ENCODE data around the gene SMYD3. TPM values are rescaled to one million over a fixed set of nuclear protein-coding genes. Genes with fewer than 3 reads are reported as not detected.

SMYD3 gene
- total and polyA plus RNA-seq, 9 of the 15 experiments (the other 6 are each of a cell fraction or from before 2014, with no cell fraction given) = 128 to 440 (median 197) TPM

DNA sequence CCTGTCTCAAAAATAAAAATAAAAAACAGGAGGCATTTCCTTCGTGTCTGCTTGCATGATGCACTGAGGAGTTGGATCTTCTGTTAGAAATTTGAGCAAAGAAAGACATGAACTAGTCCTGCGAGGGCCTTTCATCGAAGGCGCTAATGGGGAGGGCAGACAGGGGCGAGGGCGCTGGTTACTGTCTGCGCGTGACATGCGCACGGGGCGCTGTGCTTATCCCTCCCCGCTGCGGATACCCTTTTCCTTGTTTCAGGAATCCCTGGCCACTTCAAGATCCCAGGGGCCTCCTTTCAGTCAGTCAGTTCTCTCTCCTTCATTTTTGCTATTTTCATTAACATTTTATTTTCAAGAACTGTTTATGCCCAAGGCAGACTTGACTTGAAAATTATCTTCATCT lies 806.4 kb downstream of the SMYD3 start (continued):
- TF ChIP-seq RBFOX2 (IDR thresholded peaks at IDR 0.05; ENCODE audit: low read depth, low read length) (no peak), NCOR1 (IDR thresholded peaks at IDR 0.05) (no peak), JUN (IDR thresholded peaks at IDR 0.05; ENCODE audit: borderline replicate concordance, low read depth, low read length) (no peak), JUN (CRISPR knock-in tag; IDR thresholded peaks at IDR 0.05; ENCODE audit: borderline replicate concordance) (no peak), ZNF165 (CRISPR knock-in tag; IDR thresholded peaks at IDR 0.05; ENCODE audit: borderline replicate concordance) (no peak), KLF16 (IDR thresholded peaks at IDR 0.05) (no peak)

Small RNAs within 50 kb of the gene (small RNA-seq; reads per million reads assigned to genes)
- gene AL356583.2 = not detected
- gene RF00019 = not detected
- gene RNU6-1283P = not detected

Other genes with a start within 250 kb of the SMYD3 start
- 51.1 and 55.1 TPM in 2 replicates for gene TFB2M, start 59.0 kb upstream of the SMYD3 start, total RNA-seq (2014; rRNA removed)
- 72.3 and 80.2 TPM in 2 replicates for gene TFB2M, start 59.0 kb upstream of the SMYD3 start, total RNA-seq (2014; rRNA removed; fragmentation: Illumina TruSeq; extraction: Trizol)
- gene TFB2M, start 59.0 kb upstream of the SMYD3 start, total RNA-seq (2015; rRNA removed; fragmentation: Illumina TruSeq; extraction: Trizol) = 48.2 and 55.2 TPM in 2 replicates
- 63.0 and 63.6 TPM in 2 replicates for gene TFB2M, start 59.0 kb upstream of the SMYD3 start, total RNA-seq (2021)
- gene TFB2M, start 59.0 kb upstream of the SMYD3 start, polyA plus RNA-seq (2011; rRNA removed) = 50.7 and 70.6 TPM in 2 replicates
- gene TFB2M, start 59.0 kb upstream of the SMYD3 start, polyA plus RNA-seq (2014; fragmentation: Illumina TruSeq; extraction: Trizol) = 63.5 and 65.0 TPM in 2 replicates
- gene TFB2M, start 59.0 kb upstream of the SMYD3 start, polyA plus RNA-seq (2014; fragmentation: Nextera tagmentation; extraction: Ambion mirVana) = 100 to 1,000 TPM; 141 to 162 TPM
- gene TFB2M, start 59.0 kb upstream of the SMYD3 start, polyA plus RNA-seq (2014; rRNA removed) = 77.7 and 78.1 TPM in 2 replicates
- gene CNST, start 59.2 kb upstream of the SMYD3 start, total RNA-seq (2014; rRNA removed) = 23.9 and 25.2 TPM in 2 replicates
- 39.1 and 46.1 TPM in 2 replicates for gene CNST, start 59.2 kb upstream of the SMYD3 start, total RNA-seq (2014; rRNA removed; fragmentation: Illumina TruSeq; extraction: Trizol)
- gene CNST, start 59.2 kb upstream of the SMYD3 start, total RNA-seq (2015; rRNA removed; fragmentation: Illumina TruSeq; extraction: Trizol) = 29.9 and 31.1 TPM in 2 replicates
- gene CNST, start 59.2 kb upstream of the SMYD3 start, total RNA-seq (2021) = 45.5 and 55.3 TPM in 2 replicates
- gene CNST, start 59.2 kb upstream of the SMYD3 start, polyA plus RNA-seq (2011; rRNA removed) = 41.4 and 43.9 TPM in 2 replicates
- 30.1 and 30.8 TPM in 2 replicates for gene CNST, start 59.2 kb upstream of the SMYD3 start, polyA plus RNA-seq (2014; fragmentation: Illumina TruSeq; extraction: Trizol)
- gene CNST, start 59.2 kb upstream of the SMYD3 start, polyA plus RNA-seq (2014; fragmentation: Nextera tagmentation; extraction: Ambion mirVana) = 10 to 100 TPM; 17.0 to 22.9 TPM
- 20.6 and 23.3 TPM in 2 replicates for gene CNST, start 59.2 kb upstream of the SMYD3 start, polyA plus RNA-seq (2014; rRNA removed)
- gene SCCPDH, start 217.1 kb upstream of the SMYD3 start, total RNA-seq (2014; rRNA removed) = 37.1 and 42.3 TPM in 2 replicates
- 47.1 and 54.4 TPM in 2 replicates for gene SCCPDH, start 217.1 kb upstream of the SMYD3 start, total RNA-seq (2014; rRNA removed; fragmentation: Illumina TruSeq; extraction: Trizol)
- gene SCCPDH, start 217.1 kb upstream of the SMYD3 start, total RNA-seq (2015; rRNA removed; fragmentation: Illumina TruSeq; extraction: Trizol) = 36.6 and 38.2 TPM in 2 replicates
- gene SCCPDH, start 217.1 kb upstream of the SMYD3 start, total RNA-seq (2021) = 37.8 and 38.3 TPM in 2 replicates
- gene SCCPDH, start 217.1 kb upstream of the SMYD3 start, polyA plus RNA-seq (2011; rRNA removed) = 39.9 and 61.9 TPM in 2 replicates
- gene SCCPDH, start 217.1 kb upstream of the SMYD3 start, polyA plus RNA-seq (2014; fragmentation: Illumina TruSeq; extraction: Trizol) = 28.8 and 29.8 TPM in 2 replicates
- gene SCCPDH, start 217.1 kb upstream of the SMYD3 start, polyA plus RNA-seq (2014; fragmentation: Nextera tagmentation; extraction: Ambion mirVana) = 10 to 100 TPM in 1 of 2 experiments, 1 to 10 TPM in 1; 7.0 to 11.8 TPM
- 48.2 and 51.9 TPM in 2 replicates for gene SCCPDH, start 217.1 kb upstream of the SMYD3 start, polyA plus RNA-seq (2014; rRNA removed)

All from K562 (cell line).